ENCODE data around the gene SARS1.
"Not testable (repeated sequence)": the region's sequence is repeated elsewhere in the genome, so short reads cannot be mapped to it uniquely, and the experiment has no call there.

Gene SARS1

DNA sequence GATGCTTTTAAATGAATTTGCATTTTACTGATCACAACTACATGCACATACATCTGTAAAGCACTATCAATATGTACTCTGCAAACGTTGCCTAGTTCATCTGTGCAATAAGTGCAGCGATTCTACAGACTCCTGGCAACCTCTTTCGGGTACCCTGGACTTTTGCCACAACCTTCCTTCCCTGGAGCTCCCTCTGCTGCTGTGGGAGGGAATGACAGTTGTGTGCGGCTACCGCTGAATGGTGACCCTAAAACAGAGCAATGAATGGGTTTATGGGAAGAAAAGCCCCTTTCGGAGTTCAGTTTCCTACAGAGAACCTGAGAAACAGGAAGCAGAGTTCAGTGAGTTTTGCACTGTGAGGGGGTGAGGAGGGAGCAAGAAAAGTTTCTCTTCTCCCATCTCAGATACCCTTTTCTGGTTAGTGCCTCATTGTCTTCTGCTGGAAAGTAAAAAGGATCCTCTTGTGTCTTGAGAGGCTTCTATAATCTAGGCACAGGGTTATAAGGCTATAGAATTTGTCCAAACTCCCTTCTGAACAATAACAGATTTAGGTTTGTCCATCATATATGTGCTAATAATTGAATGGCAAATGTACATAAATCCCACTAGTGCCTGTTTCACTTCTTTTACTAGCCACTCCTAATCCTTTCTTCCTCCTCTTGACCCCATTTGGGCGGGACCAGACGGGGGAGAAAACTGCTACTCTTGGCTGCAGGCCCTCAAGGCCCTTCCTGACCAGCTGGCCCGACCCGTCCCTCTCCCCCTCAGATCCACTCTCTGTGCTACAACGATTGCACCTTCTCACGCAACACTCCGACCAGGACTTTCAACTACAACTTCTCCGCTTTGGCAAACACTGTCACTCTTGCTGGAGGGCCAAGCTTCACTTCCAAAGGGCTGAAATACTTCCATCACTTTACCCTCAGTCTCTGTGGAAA, 19.8 kb upstream of the SARS1 start:
- DNase-seq: no peak

DNA sequence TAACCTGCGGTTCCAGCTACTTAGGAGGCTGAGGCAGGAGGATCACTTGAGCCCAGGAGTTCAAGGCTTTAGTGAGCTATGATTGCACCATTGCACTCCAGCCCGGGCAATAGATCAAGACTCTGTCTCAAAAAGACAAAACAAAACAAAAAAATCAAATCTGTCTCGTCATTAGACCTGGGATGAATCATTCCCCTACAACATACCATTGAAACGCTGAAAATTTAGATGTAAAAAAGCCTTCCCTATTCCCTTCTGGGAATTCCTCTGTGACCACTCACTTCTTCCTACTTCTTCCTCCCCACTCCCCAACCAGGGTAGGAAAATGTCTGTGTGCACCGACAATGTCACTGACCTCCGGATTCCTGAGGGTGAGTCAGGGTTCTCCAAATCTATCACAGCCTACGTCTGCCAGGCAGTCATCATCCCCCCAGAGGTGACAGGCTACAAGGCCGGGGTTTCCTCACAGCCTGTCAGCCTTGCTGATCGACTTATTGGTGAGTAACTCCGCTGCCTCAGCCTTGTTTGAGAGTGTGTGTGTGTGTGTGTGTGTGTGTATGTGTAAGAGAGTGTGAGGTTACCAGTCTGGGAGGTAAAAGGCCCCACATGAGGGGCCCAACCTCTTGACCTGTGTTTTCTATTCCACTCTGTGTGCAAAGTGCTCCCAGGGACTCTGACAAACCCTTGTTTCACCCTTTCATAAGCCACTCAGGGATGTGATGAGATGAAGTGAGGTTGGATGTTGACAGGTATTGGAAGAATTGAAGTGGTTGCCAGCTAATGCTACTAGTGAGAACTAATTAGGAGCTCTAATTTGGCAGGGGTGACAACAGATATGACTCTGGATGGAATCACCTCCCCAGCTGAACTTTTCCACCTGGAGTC, 16.3 kb upstream of the SARS1 start:
- no peak for DNase-seq

DNA sequence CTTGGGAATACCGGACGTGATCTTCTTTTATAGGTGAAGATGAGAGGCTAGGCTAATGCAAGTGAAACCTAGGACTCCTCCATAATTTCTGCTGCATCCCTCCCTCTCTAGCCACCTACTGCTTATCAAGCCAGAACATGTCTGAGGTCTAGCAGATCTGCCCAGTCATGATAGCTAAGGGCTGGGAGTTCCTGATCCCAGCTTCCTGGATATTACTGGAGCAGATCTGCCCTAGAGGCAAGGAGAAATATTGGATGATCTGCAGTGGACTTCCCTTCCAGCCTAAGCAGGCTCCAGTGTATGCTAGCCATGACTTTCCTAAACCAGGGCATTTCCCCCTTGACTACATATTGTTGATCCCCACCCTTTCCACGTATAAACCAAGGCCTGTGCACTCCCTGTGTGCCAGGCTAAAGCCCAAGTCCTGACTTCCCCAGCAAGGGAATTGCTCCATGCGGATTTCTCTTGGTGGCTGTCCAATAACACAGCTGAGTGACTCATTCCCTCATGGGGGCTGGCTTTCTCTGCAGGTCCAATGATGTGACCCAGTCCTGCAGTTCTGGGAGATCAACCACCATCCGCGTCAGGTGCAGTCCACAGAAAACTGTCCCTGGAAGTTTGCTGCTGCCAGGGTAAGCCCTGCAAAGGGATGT, 15.5 kb upstream of the SARS1 start:
- DNase-seq: no peak

DNA sequence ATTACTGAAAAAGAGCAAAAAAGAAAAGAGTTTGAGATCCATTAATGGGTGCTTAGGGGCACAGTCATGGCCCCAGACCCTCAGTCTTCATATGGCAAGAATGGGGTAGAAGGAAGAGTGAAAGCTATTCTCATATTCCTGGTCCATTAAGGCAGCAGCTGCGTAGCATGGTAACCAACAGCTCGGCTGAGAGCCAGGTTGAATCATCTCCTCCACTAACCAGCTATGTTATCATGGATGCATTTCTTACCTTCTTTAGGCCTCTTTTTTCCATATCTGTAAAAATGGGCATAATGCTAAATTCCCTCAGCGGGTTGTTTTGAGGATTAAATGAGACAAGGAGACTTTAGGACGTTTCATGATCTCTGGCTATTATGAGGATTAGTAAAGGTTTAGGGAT, 15.0 kb upstream of the SARS1 start:
- DNase-seq: no peak

DNA sequence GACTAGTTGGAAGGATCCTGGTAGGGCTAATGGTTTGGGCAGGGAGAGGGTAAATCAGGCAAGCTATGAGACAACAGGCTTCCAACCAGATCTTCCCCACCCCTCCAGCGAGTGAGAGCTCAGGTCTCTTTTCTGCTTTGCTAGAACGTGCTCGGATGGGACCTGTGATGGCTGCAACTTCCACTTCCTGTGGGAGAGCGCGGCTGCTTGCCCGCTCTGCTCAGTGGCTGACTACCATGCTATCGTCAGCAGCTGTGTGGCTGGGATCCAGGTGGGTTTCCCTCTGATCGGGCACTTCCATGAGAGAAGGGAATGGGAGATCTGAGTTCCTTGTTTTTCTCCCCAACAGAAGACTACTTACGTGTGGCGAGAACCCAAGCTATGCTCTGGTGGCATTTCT, 14.0 kb upstream of the SARS1 start:
- DNase-seq: no peak

DNA sequence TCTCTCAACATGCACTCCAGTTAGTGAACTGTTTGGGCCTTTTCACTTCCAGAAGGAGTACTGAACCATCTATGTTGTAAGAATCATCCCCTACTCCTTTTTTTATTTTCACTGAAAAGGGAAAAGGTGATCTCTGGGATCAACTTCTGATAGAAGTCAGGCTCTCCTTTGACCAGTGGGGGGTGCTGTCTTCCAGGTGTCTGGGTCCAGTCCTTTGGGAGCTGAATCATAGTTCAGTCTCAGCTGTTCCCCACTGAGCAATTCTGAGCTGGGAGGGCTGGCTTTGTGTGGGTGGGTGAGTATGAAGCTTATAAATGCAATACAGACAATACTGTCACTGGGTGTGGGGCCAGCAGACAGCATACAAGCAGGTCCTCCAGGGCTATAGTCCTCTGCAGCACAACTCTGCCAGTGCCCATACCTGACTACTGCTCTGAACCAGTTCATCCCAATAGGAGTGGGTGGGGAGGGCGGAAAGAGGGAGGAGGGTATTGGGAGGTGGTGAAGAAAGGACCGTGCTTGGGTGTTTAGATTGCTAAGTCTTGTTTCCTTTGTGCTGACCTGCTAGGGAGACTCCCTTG, 12.5 kb upstream of the SARS1 start:
- no peak for DNase-seq

DNA sequence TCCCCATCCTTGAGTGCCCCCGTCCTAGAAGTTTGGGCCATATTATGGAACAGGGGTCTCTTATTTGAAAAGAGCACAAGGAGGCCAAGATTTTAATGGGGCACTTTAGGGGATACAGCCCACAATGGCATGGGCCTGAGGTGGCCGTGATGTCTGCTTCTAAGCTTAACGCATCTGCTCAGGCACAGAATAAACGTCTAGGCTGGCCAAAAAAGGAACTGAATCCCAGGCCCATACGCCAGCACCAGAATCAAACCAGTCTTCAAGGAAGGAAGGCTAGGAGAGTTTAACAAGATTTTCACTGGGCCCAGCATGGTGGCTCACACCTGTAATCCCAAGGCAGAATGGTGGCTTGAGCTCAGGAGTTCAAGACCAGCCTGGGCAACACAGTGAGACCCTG, 9.2 kb upstream of the SARS1 start:
- no peak for DNase-seq

DNA sequence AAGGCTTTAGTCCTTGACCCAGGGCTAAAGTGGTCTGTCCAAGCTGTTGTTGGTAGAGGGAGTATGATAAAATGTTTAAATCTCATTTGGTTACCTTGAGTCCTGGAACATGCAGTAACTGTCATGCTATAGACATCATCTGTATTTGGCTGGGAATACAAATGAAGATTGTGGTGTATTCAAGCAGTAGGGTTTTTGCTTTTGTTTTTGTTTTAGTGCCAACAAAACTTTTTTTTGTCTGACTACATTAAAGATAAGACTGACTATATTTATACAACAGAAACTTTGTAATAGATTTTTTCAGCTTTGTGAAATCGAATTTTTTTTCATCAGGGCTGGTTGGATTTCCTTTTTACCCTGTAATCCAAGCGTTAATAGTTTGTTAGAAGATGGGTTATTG, 7.4 kb upstream of the SARS1 start:
- DNase-seq: no peak

DNA sequence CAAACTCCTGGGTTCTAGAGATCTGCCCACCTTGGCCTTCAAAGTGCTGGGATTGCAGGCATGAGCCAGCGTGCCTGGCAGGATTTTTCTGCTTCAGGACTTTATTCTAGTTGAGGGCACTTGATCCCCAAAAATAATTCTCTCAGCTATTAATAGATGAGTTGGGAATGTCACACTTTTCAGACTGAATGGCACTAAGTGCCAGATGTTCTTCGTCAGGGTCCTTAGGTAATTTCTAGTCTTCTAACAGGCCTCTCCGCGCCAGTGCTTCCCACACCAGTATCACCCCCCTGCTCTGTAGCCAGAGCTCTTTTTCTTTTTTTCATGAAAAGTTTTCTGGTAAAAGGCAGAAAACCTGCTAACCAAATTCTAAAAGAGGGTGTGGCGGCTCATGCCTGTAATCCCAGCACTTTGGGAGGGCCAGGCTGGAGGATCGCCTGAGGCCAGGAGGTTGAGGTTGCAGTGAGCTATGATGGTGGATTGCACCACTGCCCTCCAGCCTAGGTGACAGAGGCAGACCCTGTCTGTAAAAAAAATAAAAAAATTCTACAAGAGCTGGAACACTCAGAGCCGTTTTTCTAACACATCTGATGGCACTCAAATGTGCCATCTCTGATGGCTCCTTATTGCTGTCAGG, 6.1 kb upstream of the SARS1 start:
- DNase-seq: no peak

DNA sequence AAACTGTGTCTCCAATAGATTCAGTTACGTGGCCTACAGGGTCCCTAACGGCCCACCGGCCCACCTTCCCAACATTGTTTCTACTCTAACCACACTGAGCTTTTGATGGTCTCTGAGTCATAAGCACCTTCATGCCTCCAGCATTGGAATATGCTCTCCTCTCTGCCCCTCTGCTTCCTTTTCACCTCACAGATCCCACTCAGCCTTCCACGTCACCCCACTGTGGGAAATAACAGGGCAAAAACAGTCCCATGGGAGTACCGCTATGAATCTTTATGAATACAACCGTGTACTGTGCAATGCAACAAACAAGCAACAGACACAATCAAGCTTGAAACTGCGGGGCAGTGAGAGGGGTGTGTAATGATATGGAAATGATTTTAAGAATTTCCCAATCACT, 5.3 kb upstream of the SARS1 start:
- DNase-seq: no peak

DNA sequence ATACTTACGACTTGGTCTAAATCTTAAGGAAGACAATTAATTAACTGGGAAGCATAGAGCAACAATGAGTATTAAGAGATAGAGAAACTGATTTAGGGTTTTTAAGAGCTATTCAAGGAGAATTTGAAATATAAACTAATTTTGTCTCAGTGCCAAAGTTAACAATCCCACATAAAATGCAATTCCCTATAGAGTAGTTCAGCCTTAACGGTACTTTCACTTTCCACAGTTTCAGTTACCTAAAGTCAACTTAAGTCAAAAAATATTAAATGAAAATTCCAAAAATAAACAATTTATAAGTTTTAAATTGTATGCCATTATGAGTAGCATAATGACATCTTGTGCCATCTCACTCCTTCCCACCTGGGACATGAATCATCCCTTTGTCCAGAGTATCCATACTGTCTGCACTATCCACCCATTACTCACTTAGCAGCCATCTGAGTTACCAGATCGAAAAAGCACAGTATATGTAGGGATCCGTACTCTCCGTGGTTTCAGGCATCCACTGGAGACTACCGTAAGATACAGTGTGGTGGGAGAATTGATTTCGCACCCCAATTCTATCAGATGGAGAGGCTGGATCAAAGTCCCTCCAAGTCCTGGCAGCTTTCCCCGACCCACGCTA, 4.8 kb upstream of the SARS1 start:
- no peak for DNase-seq

DNA sequence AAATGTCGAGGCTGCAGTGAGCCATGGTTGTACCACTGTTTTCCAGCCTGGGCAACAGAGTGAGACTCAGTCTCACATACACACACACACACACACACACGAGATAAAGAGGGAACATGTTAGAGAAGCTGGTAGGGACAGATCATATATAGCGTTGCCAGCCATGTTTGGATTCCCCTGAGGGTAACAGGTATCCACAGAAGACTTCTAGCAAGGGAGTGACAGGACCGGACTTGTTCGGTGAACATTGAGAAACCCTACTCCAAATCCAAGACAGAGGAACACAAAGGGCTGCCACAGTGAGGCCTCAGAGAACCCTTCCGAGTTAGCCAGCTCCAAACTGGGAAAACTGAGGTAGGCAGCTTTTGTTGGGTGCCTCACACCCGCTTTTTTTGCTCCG, 3.7 kb upstream of the SARS1 start:
- DNase-seq: no peak

DNA sequence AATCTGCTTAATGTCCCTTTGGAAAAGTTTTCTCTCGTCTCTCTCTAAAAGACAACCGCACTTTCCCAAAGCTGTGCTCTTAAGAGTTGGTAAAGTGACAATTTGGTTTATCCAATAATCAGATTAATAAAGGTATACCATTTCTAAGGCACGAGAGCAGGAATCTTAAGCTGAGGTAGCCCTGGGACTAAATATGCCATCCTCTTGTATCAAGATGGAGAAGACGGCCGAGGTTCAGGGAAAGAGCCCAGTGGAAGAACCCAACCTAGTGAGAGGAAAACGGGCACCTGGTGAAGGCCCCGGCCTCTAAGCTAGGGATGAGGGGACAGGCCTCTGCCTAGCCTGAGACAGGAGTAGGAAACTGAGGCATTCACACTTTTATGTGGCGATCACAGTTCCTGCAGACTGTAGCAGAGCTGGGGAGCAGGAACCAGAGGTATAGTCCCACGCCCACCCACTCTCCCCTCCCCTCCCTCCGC, 334 bp upstream of the SARS1 start:
- no peak for DNase-seq

DNA sequence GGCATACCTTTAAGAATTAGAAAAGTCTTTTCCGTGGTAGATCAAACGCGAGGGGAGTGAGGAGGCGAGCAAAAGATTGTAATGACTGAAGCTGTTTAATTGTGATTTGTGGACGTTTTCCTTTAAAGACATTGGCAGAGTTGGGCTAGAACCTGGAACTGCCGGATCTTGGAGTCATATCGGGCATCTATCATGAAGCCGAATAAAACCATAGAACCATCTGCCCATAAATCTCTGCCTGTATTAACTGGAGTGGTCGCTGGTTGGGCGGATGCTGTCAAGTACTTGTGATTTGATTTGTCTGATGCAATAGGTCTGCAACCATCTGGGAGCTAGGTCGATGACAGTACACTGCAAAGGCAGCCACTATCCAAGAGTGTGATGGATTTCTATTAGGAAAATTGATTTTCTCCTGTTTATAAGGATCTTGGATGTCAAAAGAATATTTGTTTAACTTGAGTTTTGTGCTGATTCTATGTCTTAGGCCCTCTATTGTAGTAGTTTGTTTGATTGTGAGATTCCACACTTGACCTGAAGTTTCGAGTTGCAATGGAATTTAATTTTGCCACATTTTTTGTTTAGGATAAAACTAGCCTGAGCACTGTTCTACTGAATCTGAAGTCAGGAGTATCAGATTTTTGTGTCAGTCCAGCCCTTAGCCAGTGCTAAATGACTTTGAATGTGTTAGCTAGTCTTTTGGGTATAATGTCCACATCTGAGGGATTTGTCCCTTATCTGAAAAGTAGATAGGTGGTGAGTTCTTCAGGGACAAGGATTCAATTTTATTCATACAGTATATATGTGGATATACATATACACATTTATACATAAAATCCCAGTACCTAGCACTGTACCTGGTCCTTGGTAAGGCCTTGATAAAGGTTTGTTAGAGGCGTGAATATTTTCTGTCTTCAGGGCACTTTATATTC, 1.2 kb downstream of the SARS1 start:
- no peak for DNase-seq

DNA sequence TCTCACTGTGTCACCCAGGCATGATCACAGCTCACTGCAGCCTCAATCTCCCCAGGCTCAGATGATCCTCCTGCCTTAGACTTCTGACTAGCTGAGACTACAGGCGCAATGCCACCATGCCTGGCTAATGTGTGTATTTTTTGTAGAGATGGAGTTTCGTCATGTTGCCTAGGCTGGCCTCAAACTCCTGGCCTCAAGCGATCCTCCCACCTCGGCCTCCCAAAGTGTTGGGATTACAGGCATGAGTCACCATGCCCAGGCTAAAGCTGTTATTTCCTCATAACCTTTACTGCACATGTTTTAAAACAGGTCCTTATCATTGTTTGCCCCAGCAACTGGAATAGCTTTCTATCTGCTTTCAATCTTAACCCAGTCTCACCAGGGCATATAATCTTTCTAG, 2.9 kb downstream of the SARS1 start:
- no peak for DNase-seq

DNA sequence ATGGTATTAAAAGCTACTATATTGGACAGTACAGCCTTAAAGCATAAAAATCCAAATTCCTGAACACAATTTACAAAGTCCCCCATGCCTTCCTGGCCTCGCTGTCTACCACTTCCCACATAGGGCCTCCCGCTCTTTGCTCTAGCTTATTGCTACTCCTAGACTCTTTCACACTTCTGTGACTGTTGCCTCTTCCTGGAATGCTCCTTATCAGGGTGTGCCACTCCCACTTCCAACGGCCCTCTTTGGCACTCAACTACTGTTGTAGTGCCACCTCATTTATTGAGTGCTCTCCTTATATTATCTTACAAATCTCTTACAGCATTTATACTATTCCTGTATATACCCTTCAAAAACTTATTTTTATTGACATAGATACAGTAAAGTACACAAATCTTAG, 4.8 kb downstream of the SARS1 start:
- no peak for DNase-seq

DNA sequence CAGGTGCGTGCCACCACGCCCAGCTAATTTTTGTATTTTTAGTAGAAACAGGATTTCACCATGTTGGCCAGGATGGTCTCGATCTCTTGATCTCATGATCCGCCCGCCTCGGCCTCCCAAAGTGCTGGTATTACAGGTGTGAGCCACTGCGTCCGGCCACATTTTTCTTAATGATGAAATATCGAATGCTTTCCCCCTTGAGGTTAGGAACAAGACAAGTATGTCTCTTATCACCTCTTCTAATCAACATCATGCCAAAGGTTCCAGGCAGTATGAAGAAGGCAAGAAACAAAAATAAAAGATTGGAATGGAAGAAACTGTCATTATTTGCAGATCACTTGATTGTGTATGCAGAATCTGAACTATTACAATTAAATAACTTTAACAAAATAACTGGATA, 7.5 kb downstream of the SARS1 start:
- DNase-seq: not testable (repeated sequence)

DNA sequence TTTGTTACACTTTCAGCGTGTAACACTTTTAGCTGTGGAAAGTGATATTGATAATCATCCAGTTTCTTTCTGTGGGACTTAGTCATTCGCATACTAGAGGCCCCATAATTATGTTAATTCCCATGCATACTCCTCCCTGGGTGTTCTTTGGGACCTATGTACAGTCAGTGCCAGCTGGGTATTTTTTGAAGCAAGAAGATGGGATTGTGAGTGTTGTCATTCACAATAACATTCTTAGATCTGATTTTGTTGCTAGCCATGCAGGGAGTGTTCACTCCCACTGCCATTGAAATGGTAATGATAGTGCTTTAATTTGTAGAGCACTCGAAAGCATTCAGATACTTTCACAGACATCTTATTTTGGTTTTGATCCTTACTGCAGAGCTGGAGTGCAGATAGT, 11.6 kb downstream of the SARS1 start:
- DNase-seq: no peak

DNA sequence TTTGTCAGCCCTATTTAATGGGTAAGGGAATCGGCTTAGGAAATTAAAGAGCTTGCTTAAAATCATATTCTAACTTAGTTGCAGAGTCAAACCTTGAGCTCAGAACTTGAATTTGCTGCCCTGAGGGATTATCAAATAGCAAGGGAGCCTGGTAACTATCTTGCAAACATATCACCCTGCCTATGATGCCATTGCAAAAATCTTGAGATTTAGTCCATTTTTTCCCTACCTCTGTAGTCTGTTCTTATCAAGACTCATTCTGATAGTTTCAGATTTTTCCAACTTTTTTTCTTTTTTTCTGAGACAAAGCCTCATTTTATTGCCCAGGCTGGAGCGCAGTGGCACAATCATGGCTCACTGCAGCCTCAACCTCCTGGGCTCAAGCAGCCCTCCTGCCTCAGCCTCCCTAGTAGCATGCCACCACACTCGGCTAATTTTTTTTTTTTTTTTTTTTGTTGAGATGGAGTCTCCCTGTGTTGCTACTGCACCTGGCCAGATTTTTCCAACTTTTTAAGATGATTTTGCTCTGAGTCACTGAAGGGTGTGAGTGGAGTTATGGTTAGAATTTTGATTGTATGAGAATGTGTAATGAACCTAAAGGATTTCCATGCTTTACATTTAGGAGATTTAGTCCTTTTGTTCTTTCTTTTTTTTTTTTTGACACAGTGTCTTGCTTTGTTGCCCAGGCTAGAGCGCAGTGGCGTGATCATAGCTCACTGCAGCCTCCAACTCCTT, 12.2 kb downstream of the SARS1 start:
- no peak for DNase-seq

DNA sequence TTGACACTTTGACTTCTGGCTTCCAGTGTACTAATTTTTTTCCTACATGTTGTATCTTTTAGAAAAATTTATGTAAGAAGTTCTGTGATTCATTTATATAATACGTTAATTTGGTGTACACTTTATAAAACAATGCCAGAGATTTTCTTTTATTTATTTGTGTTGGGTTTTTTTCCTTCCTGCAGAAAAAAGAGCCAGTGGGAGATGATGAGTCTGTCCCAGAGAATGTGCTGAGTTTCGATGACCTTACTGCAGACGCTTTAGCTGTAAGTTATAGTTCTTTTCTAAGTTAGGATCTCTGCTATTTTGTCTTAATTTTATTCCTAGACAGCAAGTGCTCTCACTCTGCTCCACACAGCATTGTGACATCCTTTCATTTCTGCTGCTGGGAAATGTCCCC, 14.4 kb downstream of the SARS1 start:
- no peak for DNase-seq

Measured in right forelimb (tissue), 1 donor.